ENCODE measurements around the gene TBCEL. TPM values are rescaled to one million over a fixed set of nuclear protein-coding genes. Genes with fewer than 3 reads are reported as not detected.

The TBCEL gene
- total and polyA plus RNA-seq, 4 donors, result 6.7 to 41.3 (median 17.4) TPM

DNA sequence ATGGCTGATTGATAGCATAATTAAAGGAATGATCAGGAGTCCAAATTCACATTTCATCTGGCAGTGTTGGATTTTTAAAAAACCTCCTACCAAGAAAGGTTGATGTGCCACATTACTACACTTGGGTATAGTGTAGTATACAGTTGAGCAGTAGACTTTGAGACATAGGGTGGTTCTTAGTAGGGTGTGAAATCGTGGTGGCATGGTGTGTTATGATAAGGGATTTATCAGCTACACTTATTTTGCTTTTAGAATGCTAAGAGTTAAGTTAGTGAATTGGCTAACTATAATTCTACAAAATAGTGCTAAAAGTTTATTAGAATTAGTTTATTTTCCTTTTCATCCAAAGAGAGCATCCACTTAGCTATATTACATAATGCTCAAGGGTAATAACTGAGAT is 13.1 kb downstream of the TBCEL start (continued):
- no peak for TF ChIP-seq REST (IDR thresholded peaks at IDR 0.05)
- no peak for TF ChIP-seq FOXA1 (IDR thresholded peaks at IDR 0.05)
- TF ChIP-seq RXRA (IDR thresholded peaks at IDR 0.05), result no peak

- DNase-seq (ENCODE audit: low spot score), result no peak
- Histone ChIP-seq H3K9ac (ENCODE audit: low read depth in 1 of 2, low read length in 2 of 2) (no peak overlapping the region), H3K4me1 (ENCODE audit: control insufficient read depth in 4 of 4, insufficient read depth in 4 of 4, low read length in 3 of 4) (peaks cover 9 to 54% (median 29%) of the 10 kb centered on the region in 4 donors), H3K36me3 (ENCODE audit: control insufficient read depth in 4 of 4, insufficient read depth in 3 of 4, low read depth in 1 of 4, low read length in 3 of 4) (no peaks in the 10 kb centered on the region), H3K27me3 (ENCODE audit: control insufficient read depth in 4 of 4, insufficient read depth in 4 of 4, low read length in 3 of 4) (no peaks in the 10 kb centered on the region), H3K4me3 (ENCODE audit: low read depth in 1 of 3, low read length in 3 of 3) (no peak overlapping the region), H3K9me3 (ENCODE audit: control insufficient read depth in 4 of 4, low read length in 3 of 4) (no peaks in the 10 kb centered on the region), H3K27ac (ENCODE audit: low read depth in 1 of 2, low read length in 2 of 2) (no peak overlapping the region)
- TF ChIP-seq RXRA (IDR thresholded peaks at IDR 0.05) (peak in 1 of 2 donors; percentile 9), FOXA2 (IDR thresholded peaks at IDR 0.05) (no peak), NR2F2 (IDR thresholded peaks at IDR 0.05) (peak; percentile 49)
- 74% methylated on average over 5 of the region's 5 CpGs for WGBS
Measured at GRCh38 chr11:121038648-121039409, 14.9 kb downstream of the TBCEL start.

- TF ChIP-seq, protein P1, sequence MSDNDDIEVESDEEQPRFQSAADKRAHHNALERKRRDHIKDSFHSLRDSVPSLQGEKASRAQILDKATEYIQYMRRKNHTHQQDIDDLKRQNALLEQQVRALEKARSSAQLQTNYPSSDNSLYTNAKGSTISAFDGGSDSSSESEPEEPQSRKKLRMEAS (IDR thresholded peaks at IDR 0.05), result no peak
- TF ChIP-seq YY1 (IDR thresholded peaks at IDR 0.05) (no peak), FOXA1 (IDR thresholded peaks at IDR 0.05) (no peak), FOXA2 (IDR thresholded peaks at IDR 0.05) (no peak)
- TF ChIP-seq, protein P2, sequence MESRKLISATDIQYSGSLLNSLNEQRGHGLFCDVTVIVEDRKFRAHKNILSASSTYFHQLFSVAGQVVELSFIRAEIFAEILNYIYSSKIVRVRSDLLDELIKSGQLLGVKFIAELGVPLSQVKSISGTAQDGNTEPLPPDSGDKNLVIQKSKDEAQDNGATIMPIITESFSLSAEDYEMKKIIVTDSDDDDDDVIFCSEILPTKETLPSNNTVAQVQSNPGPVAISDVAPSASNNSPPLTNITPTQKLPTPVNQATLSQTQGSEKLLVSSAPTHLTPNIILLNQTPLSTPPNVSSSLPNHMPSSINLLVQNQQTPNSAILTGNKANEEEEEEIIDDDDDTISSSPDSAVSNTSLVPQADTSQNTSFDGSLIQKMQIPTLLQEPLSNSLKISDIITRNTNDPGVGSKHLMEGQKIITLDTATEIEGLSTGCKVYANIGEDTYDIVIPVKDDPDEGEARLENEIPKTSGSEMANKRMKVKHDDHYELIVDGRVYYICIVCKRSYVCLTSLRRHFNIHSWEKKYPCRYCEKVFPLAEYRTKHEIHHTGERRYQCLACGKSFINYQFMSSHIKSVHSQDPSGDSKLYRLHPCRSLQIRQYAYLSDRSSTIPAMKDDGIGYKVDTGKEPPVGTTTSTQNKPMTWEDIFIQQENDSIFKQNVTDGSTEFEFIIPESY (IDR thresholded peaks at IDR 0.05), result no peak
- H3K4me3 ChIP-seq (ENCODE audit: low read depth in 1 of 3, low read length in 3 of 3), result no peak overlapping the region
- no peak overlapping the region for H3K9ac ChIP-seq (ENCODE audit: low read depth in 1 of 2, low read length in 2 of 2)
- no peaks in the 10 kb centered on the region for H3K36me3 ChIP-seq (ENCODE audit: control insufficient read depth in 4 of 4, insufficient read depth in 3 of 4, low read depth in 1 of 4, low read length in 3 of 4)
- H3K27ac ChIP-seq (ENCODE audit: low read depth in 1 of 2, low read length in 2 of 2), result no peak overlapping the region
- 93% methylated on average over 1 of the region's 1 CpG for WGBS
- no peaks in the 10 kb centered on the region for H3K27me3 ChIP-seq (ENCODE audit: control insufficient read depth in 4 of 4, insufficient read depth in 4 of 4, low read length in 3 of 4)
- no peaks in the 10 kb centered on the region for H3K9me3 ChIP-seq (ENCODE audit: control insufficient read depth in 4 of 4, low read length in 3 of 4)
- H3K4me1 ChIP-seq (ENCODE audit: control insufficient read depth in 4 of 4, insufficient read depth in 4 of 4, low read length in 3 of 4), result peaks cover 5 to 42% (median 18%) of the 10 kb centered on the region in 4 donors
- no peak for DNase-seq (ENCODE audit: low spot score)
Measured at GRCh38 chr11:121039971-121040613, 16.2 kb downstream of the TBCEL start.

All from liver (tissue), 9 donors.